Measurements from ENCODE around the gene PTPRN2.
"Not testable (repeated sequence)": the region's sequence is repeated elsewhere in the genome, so short reads cannot be mapped to it uniquely, and the experiment has no call there.

PTPRN2 gene

GRCh38 chr7:158395349-158395748 lies 192.3 kb downstream of the PTPRN2 start:
- no peak for DNase-seq

GRCh38 chr7:158394936-158395335 lies 192.7 kb downstream of the PTPRN2 start:
- no peak for DNase-seq

GRCh38 chr7:158393926-158394625 lies 193.5 kb downstream of the PTPRN2 start:
- no peak for DNase-seq

GRCh38 chr7:158392251-158392650 lies 195.4 kb downstream of the PTPRN2 start:
- no peak for DNase-seq

GRCh38 chr7:158391541-158391940 lies 196.1 kb downstream of the PTPRN2 start:
- DNase-seq = no peak

- no peak for DNase-seq
Observed at GRCh38 chr7:158391141-158391540, 196.5 kb downstream of the PTPRN2 start.

GRCh38 chr7:158390460-158390859 lies 197.2 kb downstream of the PTPRN2 start:
- DNase-seq = no peak

- DNase-seq = no peak
Observed at GRCh38 chr7:158389514-158390425, 197.9 kb downstream of the PTPRN2 start.

GRCh38 chr7:158388928-158389327 lies 198.7 kb downstream of the PTPRN2 start:
- no peak for DNase-seq

GRCh38 chr7:158388072-158388471 lies 199.6 kb downstream of the PTPRN2 start:
- no peak for DNase-seq

- DNase-seq = no peak
Observed at GRCh38 chr7:158387546-158387891, 200.1 kb downstream of the PTPRN2 start.

- DNase-seq = no peak
Observed at GRCh38 chr7:158386866-158387545, 200.6 kb downstream of the PTPRN2 start.

GRCh38 chr7:158386355-158386618 lies 201.3 kb downstream of the PTPRN2 start:
- DNase-seq = no peak

GRCh38 chr7:158385496-158386354 lies 201.9 kb downstream of the PTPRN2 start:
- not testable (repeated sequence) for DNase-seq

- peak; percentile 79 for DNase-seq
Observed at GRCh38 chr7:158384746-158385145, 202.9 kb downstream of the PTPRN2 start.

- no peak for DNase-seq
Observed at GRCh38 chr7:158383665-158384064, 204.0 kb downstream of the PTPRN2 start.

- no peak for DNase-seq
Observed at GRCh38 chr7:158382363-158383254, 205.0 kb downstream of the PTPRN2 start.

- DNase-seq = no peak
Observed at GRCh38 chr7:158381956-158382355, 205.7 kb downstream of the PTPRN2 start.

GRCh38 chr7:158378978-158379377 lies 208.6 kb downstream of the PTPRN2 start:
- no peak for DNase-seq

- peak; percentile 6 for DNase-seq
Observed at GRCh38 chr7:158377800-158378623, 209.6 kb downstream of the PTPRN2 start.

- DNase-seq = not testable (repeated sequence)
Observed at GRCh38 chr7:158376839-158377186, 210.8 kb downstream of the PTPRN2 start.
